ENCODE data around the gene ANKS1B. TPM values are rescaled to one million over a fixed set of nuclear protein-coding genes. Genes with fewer than 3 reads are reported as not detected.

ANKS1B gene
- total RNA-seq, 1 donor from 2014 or later = 1.9 TPM

DNA sequence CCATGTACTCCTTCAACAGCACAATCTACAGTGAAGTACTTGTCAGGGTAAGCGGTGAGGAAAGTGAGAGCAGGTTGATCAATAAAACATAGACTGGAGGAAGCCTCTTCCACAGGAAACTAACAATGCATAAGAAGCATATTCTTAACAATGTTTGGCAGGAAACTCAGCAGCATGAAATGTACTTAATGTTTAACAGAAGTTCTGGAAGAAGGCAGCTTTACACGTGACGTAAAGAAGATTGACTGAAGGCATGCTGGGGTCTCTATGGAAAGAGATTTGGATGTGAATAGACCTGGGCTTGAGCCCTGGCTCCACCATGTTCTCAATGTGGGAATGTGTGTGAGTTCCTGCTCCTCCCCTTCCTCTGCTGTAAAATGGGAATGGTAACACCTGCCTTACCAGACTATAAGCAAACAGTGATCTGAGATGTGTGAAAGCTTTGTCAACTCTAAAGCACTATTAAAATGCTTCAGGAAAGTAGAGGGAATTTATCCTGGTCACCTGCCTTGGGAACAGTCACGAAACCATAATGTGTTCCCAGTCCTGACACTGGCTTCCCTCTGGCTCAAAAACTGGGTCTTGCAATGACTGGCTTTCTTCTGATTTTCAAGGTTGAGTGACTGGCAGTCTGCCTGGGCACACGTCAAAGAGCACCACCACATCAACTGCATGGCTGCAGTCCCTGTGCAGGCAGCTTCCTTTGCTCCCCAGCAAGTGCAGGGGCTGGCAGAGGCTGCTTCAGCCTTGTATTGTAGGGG is 955.0 kb downstream of the ANKS1B start:
- intact Hi-C loops (cut with DNase I) = no loop called here
- DNase-seq (ENCODE audit: low spot score) = no peak

- no peak for DNase-seq (ENCODE audit: low spot score)
Observed at GRCh38 chr12:99027461-99027860, 957.3 kb downstream of the ANKS1B start.

DNA sequence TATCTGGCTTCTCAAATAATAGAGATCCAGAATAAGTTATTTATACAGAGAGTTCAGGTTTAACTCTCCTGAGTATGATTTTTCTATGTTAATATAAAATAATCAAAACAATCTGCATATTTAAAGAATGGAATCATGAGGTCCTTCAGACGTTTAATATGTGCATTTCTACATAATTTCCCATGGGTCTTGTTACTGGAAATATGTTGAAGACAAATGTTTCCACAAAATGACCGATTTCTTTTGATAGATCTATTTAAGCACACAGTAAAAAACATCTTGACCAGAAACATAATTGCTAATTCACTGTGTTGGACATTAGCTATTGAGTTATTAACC is 957.7 kb downstream of the ANKS1B start:
- intact Hi-C loops (cut with DNase I) = no loop called here
- no peak for DNase-seq (ENCODE audit: low spot score)

More at GRCh38 chr12:99027461-99027860, 957.3 kb downstream of the ANKS1B start:
- intact Hi-C loops (cut with DNase I) = no loop called here

GRCh38 chr12:99026332-99027054 is 958.2 kb downstream of the ANKS1B start:
- intact Hi-C loops (cut with DNase I) = no loop called here
- no peak for DNase-seq (ENCODE audit: low spot score)

- intact Hi-C loops (cut with DNase I) = no loop called here
- no peak for DNase-seq (ENCODE audit: low spot score)
Observed at GRCh38 chr12:99024870-99025269, 959.9 kb downstream of the ANKS1B start.

DNA sequence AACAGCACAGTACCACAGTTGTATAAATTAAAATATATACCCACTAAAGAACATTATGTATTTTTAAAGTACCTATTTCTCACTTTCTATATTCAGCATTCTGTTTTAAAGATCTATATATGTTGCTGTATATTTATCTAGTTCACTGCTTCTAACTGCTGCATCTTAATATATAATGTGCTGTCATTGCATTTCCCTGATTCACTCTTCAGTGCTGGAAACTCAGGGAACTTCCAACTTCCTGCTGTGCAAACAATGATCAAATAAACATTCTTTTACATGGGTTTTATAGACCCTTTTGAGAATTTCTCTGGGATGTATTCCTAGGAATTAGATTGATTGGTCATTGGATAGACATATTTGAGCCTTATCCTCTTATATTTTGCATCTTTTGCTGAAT is 960.5 kb downstream of the ANKS1B start:
- DNase-seq (ENCODE audit: low spot score) = no peak

DNA sequence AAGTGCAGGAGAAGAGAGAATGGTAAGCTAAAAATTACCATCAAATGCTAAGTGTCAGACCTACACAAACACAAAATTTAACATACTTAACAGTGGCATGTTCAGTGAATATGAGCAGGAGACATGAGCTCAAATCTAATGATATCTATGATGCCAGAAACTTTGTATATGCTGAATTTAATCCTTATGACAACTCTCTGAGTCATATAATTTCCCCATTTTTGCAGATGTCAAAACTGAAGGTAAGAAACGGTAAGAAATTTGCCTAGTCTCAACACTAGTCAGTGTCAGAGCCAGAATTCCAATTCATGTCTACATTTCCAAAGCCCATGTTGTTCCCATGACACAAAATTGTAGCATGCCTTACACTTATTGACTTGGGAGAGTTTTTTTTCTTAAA is 963.9 kb downstream of the ANKS1B start:
- intact Hi-C loops (cut with DNase I) = no loop called here
- no peak for DNase-seq (ENCODE audit: low spot score)

More for the DNA sequence above, 960.5 kb downstream of the ANKS1B start:
- intact Hi-C loops (cut with DNase I) = no loop called here

DNA sequence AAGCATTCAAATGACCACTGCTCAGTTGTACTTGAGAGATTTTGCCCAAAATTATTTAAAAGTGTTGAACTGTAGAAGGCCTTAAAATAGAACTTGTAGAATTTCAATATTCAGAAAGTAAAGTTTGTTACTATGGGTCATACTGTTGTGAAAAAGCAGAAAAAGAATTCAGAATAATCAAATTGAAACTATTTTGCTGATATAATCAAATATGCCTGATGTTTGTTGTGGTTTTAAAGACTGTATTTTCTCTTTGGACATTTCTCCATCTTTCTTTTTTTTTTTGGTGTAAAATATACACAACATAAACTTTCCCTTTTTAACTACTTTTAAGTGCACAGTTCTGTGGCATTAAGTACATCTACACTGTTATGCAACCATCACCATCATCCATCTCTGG is 964.9 kb downstream of the ANKS1B start:
- no peak for DNase-seq (ENCODE audit: low spot score)
- intact Hi-C loops (cut with DNase I) = no loop called here

GRCh38 chr12:99017971-99018370 is 966.8 kb downstream of the ANKS1B start:
- intact Hi-C loops (cut with DNase I) = no loop called here
- DNase-seq (ENCODE audit: low spot score) = no peak

DNA sequence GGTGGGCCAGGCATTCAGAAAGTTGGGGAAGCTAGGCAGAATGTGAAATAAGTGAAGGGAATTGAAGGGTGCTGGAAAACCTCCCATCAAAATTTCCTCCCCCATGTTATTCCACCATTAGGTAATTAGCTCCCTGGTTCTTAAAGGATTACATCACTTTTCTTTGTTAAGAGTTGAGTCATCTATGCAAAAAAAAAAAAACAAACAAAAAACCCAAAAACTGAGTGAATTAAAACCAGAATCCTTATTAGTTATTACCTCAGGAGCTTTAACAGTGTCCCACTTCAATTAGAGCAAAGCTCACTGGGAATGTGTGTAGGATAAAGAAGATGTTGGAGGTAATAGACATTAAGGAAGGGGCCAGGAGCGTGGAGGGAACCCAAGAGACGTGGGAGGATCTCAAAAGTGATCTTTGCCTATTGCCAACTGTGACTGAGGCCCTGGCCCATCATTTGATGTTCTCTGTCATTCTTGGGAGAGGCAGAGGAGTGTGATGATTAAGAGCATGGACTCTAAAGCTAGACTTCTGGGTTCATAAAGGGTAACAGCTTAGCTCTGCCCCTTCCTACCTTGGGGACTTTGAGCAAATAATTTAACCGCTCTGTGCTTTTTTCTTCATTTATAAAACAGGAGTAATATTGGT is 975.0 kb downstream of the ANKS1B start:
- no peak for DNase-seq (ENCODE audit: low spot score)
- intact Hi-C loops (cut with DNase I) = no loop called here

DNA sequence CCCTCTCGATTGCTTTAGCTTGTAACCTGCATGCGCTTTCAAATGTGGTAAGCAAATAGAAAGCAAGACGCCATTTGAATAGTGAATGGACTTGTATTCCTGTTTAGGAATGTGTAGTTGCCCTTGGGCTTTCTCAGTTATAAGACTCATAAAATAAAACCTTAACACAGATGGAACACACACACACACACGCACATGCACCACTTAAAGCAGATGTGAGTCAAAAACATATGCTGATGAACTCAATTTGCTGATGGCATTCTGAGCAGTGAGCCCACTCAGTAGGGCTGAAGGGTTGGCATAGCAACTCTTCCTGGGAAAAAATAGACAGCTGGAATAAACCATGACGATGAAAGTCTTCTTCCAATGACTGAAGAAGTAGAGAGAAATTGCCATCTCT is 979.1 kb downstream of the ANKS1B start:
- intact Hi-C loops (cut with DNase I) = no loop called here
- no peak for DNase-seq (ENCODE audit: low spot score)

DNA sequence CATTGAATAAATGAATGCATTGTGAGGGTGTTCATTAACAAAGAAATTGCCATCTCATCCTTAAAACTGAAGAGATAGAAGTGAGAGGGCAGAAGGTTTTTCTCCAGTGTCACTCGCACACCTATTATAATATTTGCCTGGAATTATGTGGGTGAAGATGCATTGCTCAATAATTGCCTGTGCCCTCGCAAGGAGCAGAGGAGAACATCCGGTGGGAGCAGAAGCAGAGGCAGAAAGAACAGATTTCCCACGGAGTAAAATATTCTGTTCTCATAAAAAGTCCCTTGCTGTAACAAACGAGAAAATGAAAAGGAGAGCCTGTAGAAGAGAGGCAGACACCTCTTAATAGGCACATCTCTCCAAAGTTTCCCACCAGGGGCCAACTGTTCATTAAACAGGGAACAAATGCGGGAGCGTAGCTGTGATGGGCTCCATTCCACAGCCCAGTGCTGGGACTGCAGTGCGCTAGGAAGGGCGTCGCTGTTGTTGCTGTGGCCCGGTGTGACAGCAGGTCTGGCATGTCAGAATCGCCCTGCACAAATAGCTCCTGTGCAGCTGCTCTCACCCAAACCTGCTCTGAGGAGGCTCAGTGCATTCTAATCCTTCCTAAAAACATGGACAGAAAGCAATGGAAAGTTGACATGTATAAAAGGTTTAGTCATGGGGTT is 979.8 kb downstream of the ANKS1B start:
- intact Hi-C loops (cut with DNase I) = no loop called here
- DNase-seq (ENCODE audit: low spot score) = no peak

DNA sequence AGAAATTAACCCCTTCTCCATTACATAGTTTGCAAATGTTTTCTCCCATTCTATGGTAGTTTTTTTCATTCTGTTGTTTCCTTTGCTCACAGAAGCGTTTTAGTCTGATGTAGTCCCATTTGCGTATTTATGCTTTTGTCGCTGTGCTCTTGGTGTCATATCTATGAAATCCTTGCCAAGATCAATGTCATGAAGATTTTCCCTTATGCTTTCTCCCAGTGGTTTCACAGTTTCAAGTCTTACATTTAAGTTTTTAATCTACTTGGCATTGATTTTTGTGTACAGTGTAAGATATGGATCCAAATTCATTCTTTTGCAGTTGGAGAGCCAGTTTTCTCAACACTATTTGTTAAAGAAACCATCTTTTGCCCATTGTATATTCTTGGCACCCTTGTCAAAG is 982.0 kb downstream of the ANKS1B start:
- intact Hi-C loops (cut with DNase I) = no loop called here
- DNase-seq (ENCODE audit: low spot score) = no peak

DNA sequence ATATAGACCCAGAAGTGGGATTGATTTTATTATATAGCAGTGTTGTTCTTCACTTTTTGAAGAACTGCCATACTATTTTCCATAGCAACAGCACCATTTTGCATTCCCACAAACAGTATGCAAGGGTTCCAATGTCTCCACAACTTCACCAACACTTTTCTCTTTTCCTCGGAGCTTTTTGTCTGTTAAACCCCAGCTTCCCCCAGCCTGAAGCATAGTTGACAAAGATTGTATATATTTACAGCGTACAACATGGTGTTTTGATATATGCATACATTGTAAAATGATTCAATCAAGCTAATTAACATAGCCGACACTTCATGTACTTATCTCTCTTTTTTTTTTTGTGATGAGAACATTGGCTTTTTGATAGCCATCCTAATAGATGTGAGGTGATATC is 982.6 kb downstream of the ANKS1B start:
- intact Hi-C loops (cut with DNase I) = no loop called here
- DNase-seq (ENCODE audit: low spot score) = no peak

DNA sequence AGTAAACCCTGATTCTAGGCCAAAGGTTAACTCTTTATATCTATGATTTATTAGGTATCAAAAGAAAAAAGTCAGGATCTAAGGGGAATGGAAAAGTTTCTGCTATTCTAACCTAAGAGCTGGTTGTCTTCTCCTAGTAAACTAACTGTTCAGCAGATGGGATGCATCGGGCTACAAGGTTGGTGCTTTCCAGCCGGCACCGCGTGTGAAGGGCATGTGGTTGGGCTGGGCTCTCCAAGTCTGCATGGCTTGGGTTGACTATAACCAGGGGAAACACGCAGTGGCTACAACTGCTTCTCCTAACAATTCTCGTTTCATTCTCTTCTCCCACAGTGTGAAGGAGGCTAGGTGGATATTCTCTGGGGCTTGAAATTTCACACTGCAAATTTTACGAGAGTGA is 985.2 kb downstream of the ANKS1B start:
- no peak for DNase-seq (ENCODE audit: low spot score)

DNA sequence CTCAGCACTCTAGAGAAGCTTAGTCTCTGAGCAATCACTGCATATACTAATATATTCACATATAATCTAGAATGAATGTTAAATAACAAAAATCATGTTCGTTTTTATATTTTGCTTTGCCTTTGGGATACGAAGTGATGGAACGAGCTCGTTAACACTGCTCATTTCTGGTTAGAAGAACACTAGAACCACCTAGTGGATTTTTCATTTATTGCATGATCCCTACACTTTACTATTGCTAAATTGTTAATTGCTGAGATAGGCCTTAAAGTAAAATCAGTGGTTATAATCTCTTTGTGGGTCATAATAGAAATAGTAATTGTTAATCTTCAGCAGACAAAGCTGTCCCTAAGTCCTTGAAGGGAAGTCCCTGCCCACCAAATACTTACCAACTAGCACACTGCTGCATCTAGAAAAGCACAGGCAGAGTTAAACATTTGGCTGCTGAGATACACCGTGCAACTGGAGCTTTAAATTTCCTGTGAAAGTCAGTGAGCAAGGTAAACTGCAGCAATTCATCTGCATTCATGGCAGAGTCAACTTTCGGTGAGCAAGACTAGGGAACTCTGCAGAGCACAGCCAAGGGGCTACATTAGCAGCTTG is 985.9 kb downstream of the ANKS1B start:
- intact Hi-C loops (cut with DNase I) = loop anchor here (2.0 kb wide), 1 partner anchor 300 kb away; no protein-coding TSS in a partner anchor
- no peak for DNase-seq (ENCODE audit: low spot score)

More for the DNA sequence above, 985.2 kb downstream of the ANKS1B start:
- intact Hi-C loops (cut with DNase I) = loop anchor here (2.0 kb wide), 1 partner anchor 301 kb away; no protein-coding TSS in a partner anchor

DNA sequence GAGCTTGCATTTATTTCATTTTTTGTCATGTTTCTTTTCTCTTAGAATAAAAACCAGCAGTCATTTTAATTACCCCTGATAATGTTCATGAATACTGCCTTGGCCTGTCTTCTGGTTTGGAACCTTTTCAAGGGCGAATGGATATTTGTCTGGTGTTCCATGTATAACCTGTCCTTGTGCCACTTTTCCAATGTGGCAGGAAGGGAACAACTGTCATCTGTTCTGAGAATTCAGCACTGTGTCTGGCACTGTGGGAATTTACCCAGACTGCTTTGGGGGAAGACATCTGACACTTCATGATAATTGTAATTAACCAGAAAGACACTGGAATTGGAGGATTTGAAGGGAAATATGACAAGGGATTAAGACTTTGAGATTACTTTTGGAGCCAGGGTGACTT is 986.8 kb downstream of the ANKS1B start:
- intact Hi-C loops (cut with DNase I) = loop anchor here (2.0 kb wide), 1 partner anchor 299 kb away; no protein-coding TSS in a partner anchor

GRCh38 chr12:98990648-98991047 is 994.1 kb downstream of the ANKS1B start:
- DNase-seq (ENCODE audit: low spot score) = no peak
- intact Hi-C loops (cut with DNase I) = no loop called here

More for the DNA sequence above, 986.8 kb downstream of the ANKS1B start:
- DNase-seq (ENCODE audit: low spot score) = no peak

DNA sequence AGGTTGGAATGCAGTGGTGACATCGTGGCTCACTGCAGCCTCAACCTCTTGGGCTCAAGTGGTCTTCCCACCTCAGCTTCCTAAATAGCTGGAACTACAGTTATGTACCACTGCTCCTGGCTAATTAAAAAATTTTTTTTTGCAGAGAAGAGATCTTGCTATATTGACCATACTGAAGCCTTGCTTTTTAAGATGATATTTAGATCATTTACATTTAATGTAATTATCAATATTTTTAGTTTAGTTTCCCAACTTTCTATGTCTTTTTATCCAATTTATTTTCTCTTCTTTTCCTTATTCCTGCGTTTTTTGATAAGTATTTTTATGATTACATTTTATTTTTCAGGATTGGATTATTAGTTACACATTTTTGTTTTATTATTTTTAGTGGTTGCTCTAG is 999.6 kb downstream of the ANKS1B start:
- DNase-seq (ENCODE audit: low spot score) = no peak
- intact Hi-C loops (cut with DNase I) = no loop called here

DNA sequence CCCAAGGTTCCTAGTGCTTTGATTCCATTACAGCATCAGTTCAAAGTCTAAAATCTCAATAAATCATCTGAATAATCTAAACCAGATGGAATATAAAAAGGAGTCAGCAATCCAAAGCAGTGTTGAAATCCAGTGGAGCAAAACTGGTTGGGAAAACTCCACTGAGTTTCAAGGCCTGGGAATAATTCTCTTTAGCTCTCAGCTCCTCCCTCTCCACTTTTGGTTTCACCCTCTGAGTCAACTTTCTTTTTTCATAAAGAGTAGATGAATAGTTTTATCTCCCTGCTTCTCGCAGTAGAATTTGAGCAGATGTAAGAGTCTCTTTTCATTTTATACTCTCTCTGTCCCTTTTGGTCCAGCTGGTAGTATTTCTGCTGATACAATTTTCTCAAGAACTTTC is 1001.1 kb downstream of the ANKS1B start:
- intact Hi-C loops (cut with DNase I) = no loop called here
- no peak for DNase-seq (ENCODE audit: low spot score)
